GM19193 (cell line): Measurements from ENCODE around the gene CPED1.

Experiments used
- POLR2A ChIP-seq: IDR thresholded peaks from 4 replicates; pipeline ENCODE4 v1.6.1; 2011; ENCODE audit not compliant: insufficient read depth, insufficient read length; ENCODE audit errors: extremely low read depth

Gene CPED1

GRCh38 chr7:121138262-121138933, 149.9 kb downstream of the CPED1 start:
- TF ChIP-seq POLR2A = no peak

DNA sequence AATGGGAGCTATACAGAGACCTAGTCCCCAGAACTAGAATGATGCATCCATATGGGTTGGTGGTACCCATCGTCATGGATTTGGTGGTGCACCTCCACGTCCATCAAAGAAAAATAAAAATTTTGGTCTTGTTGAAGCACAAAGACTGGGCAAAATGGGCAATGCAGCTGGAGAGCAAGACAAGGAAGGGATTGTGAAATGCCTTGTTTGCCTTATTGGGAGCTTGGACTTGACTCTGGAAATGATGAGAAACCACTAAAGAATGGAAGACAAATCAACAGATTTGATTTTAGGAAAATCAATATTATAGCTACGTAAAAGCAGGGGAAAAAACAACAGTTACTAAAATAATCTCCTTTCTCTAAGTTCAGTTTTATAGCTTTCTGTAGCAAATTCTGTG, 150.9 kb downstream of the CPED1 start:
- no peak for TF ChIP-seq POLR2A

DNA sequence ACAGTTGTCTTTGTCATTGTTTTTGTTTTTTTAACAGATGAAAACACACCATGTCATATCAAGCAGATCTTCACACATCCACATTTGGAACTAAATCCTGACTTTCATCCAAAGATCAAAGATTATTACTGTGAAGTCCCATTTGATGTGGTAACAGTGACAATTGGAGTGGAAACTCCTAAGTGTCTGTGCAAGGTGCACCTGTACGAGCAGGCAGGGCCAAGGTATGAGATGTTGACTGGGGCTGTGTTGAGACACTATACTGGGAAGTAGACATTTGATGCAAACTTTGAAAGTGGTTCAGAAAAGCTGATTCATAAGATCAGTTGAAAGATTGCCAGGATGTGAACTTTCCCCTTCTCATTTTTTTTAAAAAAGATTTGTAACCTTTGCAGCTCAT, 152.3 kb downstream of the CPED1 start:
- no peak for TF ChIP-seq POLR2A

DNA sequence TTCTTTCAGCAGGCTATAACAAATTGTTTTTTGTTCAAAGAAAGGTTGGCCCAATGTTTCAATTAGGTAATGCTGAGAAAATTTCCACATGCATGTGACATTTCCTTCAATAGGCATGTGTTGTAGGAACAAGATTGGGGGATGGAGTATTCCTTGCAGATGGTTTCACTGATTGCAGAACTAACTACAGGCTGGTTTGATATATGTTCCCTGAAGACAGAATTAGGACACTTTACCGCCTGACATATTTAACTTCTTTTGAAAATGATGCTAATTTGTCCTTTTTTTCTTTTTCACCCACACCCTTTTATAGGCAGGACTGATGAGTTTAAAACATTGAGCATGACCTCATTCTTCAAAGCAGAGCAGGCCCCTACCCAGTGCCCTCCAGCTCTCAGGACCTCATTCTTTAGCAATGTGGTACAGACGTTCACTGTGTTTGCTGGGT, 163.3 kb downstream of the CPED1 start:
- no peak for TF ChIP-seq POLR2A

DNA sequence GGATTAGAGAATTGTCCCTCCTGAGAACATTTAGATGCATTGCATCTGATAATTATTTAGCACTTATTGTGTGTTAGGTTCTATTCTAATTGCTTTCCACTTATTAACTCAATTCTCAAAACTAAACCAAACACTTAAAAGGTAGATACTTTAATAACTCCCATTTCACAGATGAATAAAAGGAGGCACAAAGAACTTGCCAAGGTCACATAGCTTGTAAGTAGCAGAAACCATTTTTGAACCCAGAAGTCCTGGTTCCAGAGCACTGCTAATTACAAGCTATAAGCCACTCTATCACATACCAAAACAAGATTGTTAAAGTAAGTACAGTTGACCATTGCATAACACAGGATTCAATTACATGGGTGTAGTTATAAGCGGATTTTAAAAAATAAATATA, 164.9 kb downstream of the CPED1 start:
- no peak for TF ChIP-seq POLR2A

GRCh38 chr7:121153995-121154394, 165.5 kb downstream of the CPED1 start:
- TF ChIP-seq POLR2A = no peak

- TF ChIP-seq POLR2A = no peak
Measured at GRCh38 chr7:121156825-121157224, 168.3 kb downstream of the CPED1 start.

DNA sequence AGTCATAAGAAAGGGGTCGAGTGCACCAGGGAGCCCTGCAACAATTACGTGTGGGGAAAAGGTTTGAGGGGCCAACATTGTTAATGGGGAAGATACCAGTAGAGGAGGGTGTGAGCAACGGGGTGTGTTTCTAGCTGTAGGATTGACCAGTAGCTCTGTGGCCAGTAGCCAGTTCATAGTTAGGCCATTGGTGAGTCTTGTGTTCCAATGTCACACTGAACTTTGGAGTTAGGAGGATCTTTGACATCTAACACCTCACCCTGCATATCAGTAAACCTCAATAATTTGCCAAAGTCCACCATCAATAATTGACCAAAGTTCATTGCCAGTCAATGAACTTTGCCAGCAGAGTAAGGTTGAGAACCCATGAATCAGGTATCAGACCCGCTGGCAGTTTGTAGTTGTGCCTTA, 168.8 kb downstream of the CPED1 start:
- no peak for TF ChIP-seq POLR2A

- no peak for TF ChIP-seq POLR2A
Measured at GRCh38 chr7:121157885-121158590, 169.5 kb downstream of the CPED1 start.

DNA sequence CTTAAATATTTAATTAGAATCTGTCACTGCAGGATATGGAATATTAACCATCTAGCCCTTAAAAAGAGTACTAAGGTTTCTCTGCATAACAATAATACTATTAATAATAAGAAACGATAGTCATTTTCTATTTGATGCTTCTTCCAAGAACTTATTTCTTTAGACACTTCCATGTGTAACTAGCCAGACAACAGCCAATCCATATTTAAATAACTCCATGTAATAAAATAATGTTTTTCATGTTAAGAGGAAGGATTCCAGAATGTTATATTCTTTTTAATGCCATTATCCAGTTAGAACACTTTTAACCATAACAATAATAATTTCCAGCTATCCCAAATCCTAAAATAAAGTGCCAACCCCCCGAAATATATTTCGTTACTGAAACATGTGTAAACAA, 170.2 kb downstream of the CPED1 start:
- TF ChIP-seq POLR2A = no peak

- no peak for TF ChIP-seq POLR2A
Measured at GRCh38 chr7:121159553-121159952, 171.0 kb downstream of the CPED1 start.

DNA sequence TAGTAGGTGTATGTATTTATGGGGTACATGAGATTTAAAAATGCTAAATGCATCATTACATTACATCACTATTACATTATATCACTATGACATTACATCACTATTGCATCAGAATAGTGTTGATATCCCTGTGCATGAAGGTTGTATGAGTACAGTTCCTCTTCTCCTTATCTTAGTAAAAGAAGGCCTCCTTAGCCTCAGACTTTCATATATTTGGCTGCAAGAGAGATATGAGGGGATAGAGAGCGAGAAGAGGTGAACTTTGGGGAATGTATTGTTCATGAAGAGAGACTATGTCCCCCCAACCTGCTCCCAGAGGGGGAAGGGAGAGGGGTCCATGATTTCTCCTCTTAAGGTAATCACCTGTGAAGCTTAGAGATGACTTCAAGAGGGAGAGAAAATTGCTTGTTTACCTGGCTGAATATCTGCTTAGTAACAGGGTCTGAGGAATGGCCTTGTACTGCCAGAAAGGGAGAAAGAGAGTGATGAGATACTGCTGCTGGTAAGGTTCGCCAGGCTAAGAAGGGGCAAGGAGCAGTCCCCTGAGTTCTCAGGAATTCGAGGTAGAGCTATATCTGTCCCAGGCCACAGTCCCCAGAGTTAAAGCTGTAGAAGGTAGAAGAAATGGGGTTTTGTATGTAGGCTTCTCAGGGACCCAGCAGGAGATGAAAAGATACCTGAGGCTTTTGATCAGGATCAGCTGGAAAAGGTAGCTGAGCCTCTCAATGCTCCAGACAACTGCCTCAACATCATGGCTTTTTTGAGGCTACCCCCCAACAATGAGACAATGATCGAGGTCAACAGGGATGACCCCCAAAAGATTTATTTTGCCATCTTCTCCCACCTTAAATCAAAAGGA, 171.9 kb downstream of the CPED1 start:
- TF ChIP-seq POLR2A = no peak

- no peak for TF ChIP-seq POLR2A
Measured at GRCh38 chr7:121163699-121164098, 175.2 kb downstream of the CPED1 start.

GRCh38 chr7:121164247-121164646, 175.7 kb downstream of the CPED1 start:
- no peak for TF ChIP-seq POLR2A

DNA sequence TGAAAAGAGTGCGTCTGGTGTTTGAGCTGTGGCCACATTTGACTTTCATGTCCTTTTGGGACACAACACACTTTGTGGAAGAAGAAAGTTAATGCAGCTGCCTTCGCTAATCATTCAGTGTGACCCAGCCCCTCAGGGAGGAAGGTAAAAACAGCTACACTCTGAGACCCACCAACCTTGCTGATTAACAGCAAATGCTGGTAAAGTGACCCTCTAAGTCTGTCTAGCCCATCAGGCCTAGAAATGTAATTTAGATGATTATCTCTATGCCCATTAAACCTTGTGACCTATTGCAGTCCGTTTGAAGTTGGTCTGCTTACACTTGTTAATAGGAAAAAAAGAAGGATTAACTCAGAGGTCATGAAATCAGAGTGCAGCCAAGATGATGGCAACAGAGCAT, 178.4 kb downstream of the CPED1 start:
- TF ChIP-seq POLR2A = no peak
